Transverse colon (tissue), 4 donors: ENCODE measurements around the gene APBA1. TPM values are rescaled to one million over a fixed set of nuclear protein-coding genes. Genes with fewer than 3 reads are reported as not detected.

Experiments used
- DNase-seq: peaks from one replicate; pipeline ENCODE4 v3.0.0-alpha.2; 2019
- H3K27ac ChIP-seq, 4 donors: fragments of 200-600 bp; sonication (generic); 2 replicates each; pipeline ENCODE4 v1.5.1; 2016 to 2018; ENCODE audit warnings: inconsistent platforms in 4 of 4
- H3K27me3 ChIP-seq: fragments of 200-600 bp; sonication (generic); 2 replicates; pipeline ENCODE4 v1.5.1; 2017; ENCODE audit warnings: inconsistent platforms
- H3K36me3 ChIP-seq, 4 donors: fragments of 200-600 bp; sonication (generic); 2 replicates each; pipeline ENCODE4 v1.5.1; 2017 to 2019; ENCODE audit warnings: inconsistent platforms in 4 of 4
- H3K4me1 ChIP-seq, 4 donors: fragments of 200-600 bp; sonication (generic); 2 replicates each; pipeline ENCODE4 v1.5.1; 2017 to 2020; ENCODE audit warnings: inconsistent platforms in 4 of 4
- H3K4me3 ChIP-seq, 4 donors: fragments of 200-600 bp; sonication (generic); 1 replicate in 1 of 4; 2 replicates in 3 of 4; pipeline versions ENCODE4 v1.5.1 to v1.6.1; 2017 to 2019; ENCODE audit warnings: inconsistent platforms in 4 of 4
- H3K9me3 ChIP-seq, 2 donors: fragments of 200-600 bp; sonication (generic); 2 replicates each; pipeline ENCODE4 v1.5.1; 2017 to 2019; ENCODE audit warnings: inconsistent platforms in 2 of 2
- CTCF ChIP-seq, 5 experiments: fragments of 200-600 bp in 3 of 5; fragments of 450-650 bp in 2 of 5; sonication (generic) in 3 of 5; IDR thresholded peaks; 1 replicate in 2 of 5; 2 replicates in 3 of 5; pipeline ENCODE4 v1.5.1; 2016 to 2017; ENCODE audit warnings: antibody characterized with exemption in 5 of 5, inconsistent platforms in 3 of 5, mild to moderate bottlenecking in 2 of 5, moderate library complexity in 1 of 5
- EP300 ChIP-seq: sonication (generic); formaldehyde crosslinking; IDR thresholded peaks from one replicate; pipeline ENCODE4 v1.6.1; 2017; ENCODE audit warnings: antibody characterized with exemption, low read depth
- POLR2A ChIP-seq: fragments of 450-650 bp; IDR thresholded peaks from one replicate; pipeline ENCODE4 v1.6.1; 2016; ENCODE audit warnings: antibody characterized with exemption, mild to moderate bottlenecking, moderate library complexity
- POLR2AphosphoS5 ChIP-seq, 3 donors: sonication (generic); formaldehyde crosslinking; IDR thresholded peaks; one replicate each; pipeline ENCODE4 v1.6.1; 2016; ENCODE audit warnings: antibody characterized with exemption in 3 of 3
- WGBS, 2 donors: methylation state at CpG; one replicate each; pipeline ENCODE4 v1.1.5; 2018; ENCODE audit warnings: low coverage in 1 of 2; 5-methylcytosine and 5-hydroxymethylcytosine counted together
- in situ Hi-C, 4 donors: fragments of 200-750 bp; cut with MboI; loops; one replicate each; pipeline versions ENCODE4 v1.15.0 to v1.15.1; 2017; ENCODE audit warnings: low sequenced_read_pairs in 3 of 4, low pct_ligation_motif_present in 1 of 4, low pct_unique_long_range_greater_than_20kb in 1 of 4
- intact Hi-C: fragments of 100-400 bp; cut with DNase I; formaldehyde crosslinking; loops from one replicate; pipeline ENCODE4 v1.15.1; 2023; ENCODE audit warnings: low total_unique reads
- total RNA-seq, 4 donors: library from RNA; depleted of rRNA; stranded (reverse); fragments of >200 nt; gene quantifications; one replicate each; pipeline ENCODE4 v1.1.0, GENCODE V29; 2016

The APBA1 gene
- total RNA-seq, 4 donors from 2014 or later = 7.6 to 11.6 (median 10.2) TPM

GRCh38 chr9:69463497-69464068 lies 208.6 kb downstream of the APBA1 start:
- no peak for DNase-seq
- TF ChIP-seq POLR2AphosphoS5 (IDR thresholded peaks at IDR 0.05) (no peak), CTCF (IDR thresholded peaks at IDR 0.05) (no peak), EP300 (no peak), POLR2A (no peak)
- no peak overlapping the region for H3K4me3 ChIP-seq
- in situ Hi-C loops = no loop called here
- H3K36me3 ChIP-seq = no peaks in the 10 kb centered on the region
- H3K27ac ChIP-seq = no peak overlapping the region
- WGBS, 2 donors = 76 to 82% methylated on average over 10 to 11 of the region's 11 CpGs
- no peaks in the 10 kb centered on the region for H3K4me1 ChIP-seq
- H3K27me3 ChIP-seq = no peaks in the 10 kb centered on the region
- intact Hi-C loops = no loop called here
- H3K9me3 ChIP-seq = no peaks in the 10 kb centered on the region

- Histone ChIP-seq H3K9me3 (no peaks in the 10 kb centered on the region), H3K36me3 (no peaks in the 10 kb centered on the region), H3K4me3 (no peak overlapping the region), H3K4me1 (no peaks in the 10 kb centered on the region), H3K27ac (no peak overlapping the region), H3K27me3 (no peaks in the 10 kb centered on the region)
- no peak for DNase-seq
- in situ Hi-C loops = no loop called here
- intact Hi-C loops = no loop called here
- 83 to 88% methylated on average over 3 to 4 of the region's 4 CpGs for WGBS, 2 donors
- no peak for TF ChIP-seq EP300
- no peak for TF ChIP-seq POLR2A
- TF ChIP-seq POLR2AphosphoS5 (IDR thresholded peaks at IDR 0.05) = no peak
- TF ChIP-seq CTCF (IDR thresholded peaks at IDR 0.05) = no peak
Observed at GRCh38 chr9:69462394-69462793, 209.8 kb downstream of the APBA1 start.

- DNase-seq = no peak
- intact Hi-C loops (no loop called here), in situ Hi-C loops (no loop called here)
- Histone ChIP-seq H3K27ac (no peak overlapping the region), H3K27me3 (no peaks in the 10 kb centered on the region), H3K4me1 (no peaks in the 10 kb centered on the region), H3K36me3 (no peaks in the 10 kb centered on the region), H3K4me3 (no peak overlapping the region), H3K9me3 (no peaks in the 10 kb centered on the region)
- WGBS, 2 donors = 77 to 81% methylated on average over 4 to 6 of the region's 6 CpGs
- TF ChIP-seq CTCF (IDR thresholded peaks at IDR 0.05) (no peak), POLR2AphosphoS5 (IDR thresholded peaks at IDR 0.05) (no peak), EP300 (no peak), POLR2A (no peak)
Observed at GRCh38 chr9:69461103-69461887, 210.9 kb downstream of the APBA1 start.

GRCh38 chr9:69460012-69460411 lies 212.2 kb downstream of the APBA1 start:
- Histone ChIP-seq H3K27me3 (no peaks in the 10 kb centered on the region), H3K36me3 (no peaks in the 10 kb centered on the region), H3K4me1 (no peaks in the 10 kb centered on the region), H3K4me3 (no peak overlapping the region), H3K27ac (no peak overlapping the region), H3K9me3 (no peaks in the 10 kb centered on the region)
- 80 to 94% methylated on average over 1 to 5 of the region's 5 CpGs for whole genome bisulfite sequencing, 2 donors
- no peak for DNase-seq
- TF ChIP-seq EP300 = no peak
- no peak for TF ChIP-seq POLR2A
- no peak for TF ChIP-seq CTCF (IDR thresholded peaks at IDR 0.05)
- TF ChIP-seq POLR2AphosphoS5 (IDR thresholded peaks at IDR 0.05) = no peak
- intact Hi-C loops (no loop called here), in situ Hi-C loops (no loop called here)
